Ascending aorta (tissue), 2 donors: ENCODE results near the gene AIFM2. TPM values are rescaled to one million over a fixed set of nuclear protein-coding genes. Genes with fewer than 3 reads are reported as not detected.

ENCODE experiments used
- DNase-seq, 2 donors: peaks; one replicate each; pipeline ENCODE4 v3.0.0-alpha.2; 2019; ENCODE audit warnings: low spot score in 2 of 2
- H3K27ac ChIP-seq, 2 donors: fragments of 200-600 bp; sonication (generic); one replicate each; pipeline ENCODE4 v1.5.1; 2016 to 2017; ENCODE audit warnings: mild to moderate bottlenecking in 1 of 2
- H3K27me3 ChIP-seq: fragments of 200-600 bp; sonication (generic); one replicate; pipeline ENCODE4 v1.5.1; 2017
- H3K36me3 ChIP-seq, 2 donors: fragments of 200-600 bp; sonication (generic); one replicate each; pipeline ENCODE4 v1.5.1; 2016
- H3K4me1 ChIP-seq, 2 donors: fragments of 200-600 bp; sonication (generic); one replicate each; pipeline ENCODE4 v1.5.1; 2016 to 2017; ENCODE audit warnings: mild to moderate bottlenecking in 1 of 2
- H3K4me3 ChIP-seq, 2 donors: fragments of 200-600 bp; sonication (generic); one replicate each; pipeline ENCODE4 v1.5.1; 2016 to 2017; ENCODE audit warnings: mild to moderate bottlenecking in 1 of 2
- H3K9me3 ChIP-seq, 2 donors: fragments of 200-600 bp; sonication (generic); one replicate each; pipeline ENCODE4 v1.5.1; 2016
- intact Hi-C: fragments of 100-400 bp; cut with DNase I; formaldehyde crosslinking; loops from one replicate; pipeline ENCODE4 v1.15.1; 2023
- total RNA-seq: library from RNA; depleted of rRNA; stranded (reverse); fragments of >200 nt; gene quantifications from one replicate; pipeline ENCODE4 v1.1.0, GENCODE V29; 2016
- TF ChIP-seq, protein P1 (sequence below), 3 experiments: fragments of 200-600 bp in 2 of 3; fragments of 450-650 bp in 1 of 3; sonication (generic) in 2 of 3; IDR thresholded peaks; one replicate each; pipeline ENCODE4 v1.5.1; 2016 to 2019; ENCODE audit warnings: antibody characterized with exemption in 3 of 3, mild to moderate bottlenecking in 1 of 3, moderate library complexity in 1 of 3

The AIFM2 gene
- total RNA-seq, 1 donor from 2014 or later: 2.9 TPM

DNA sequence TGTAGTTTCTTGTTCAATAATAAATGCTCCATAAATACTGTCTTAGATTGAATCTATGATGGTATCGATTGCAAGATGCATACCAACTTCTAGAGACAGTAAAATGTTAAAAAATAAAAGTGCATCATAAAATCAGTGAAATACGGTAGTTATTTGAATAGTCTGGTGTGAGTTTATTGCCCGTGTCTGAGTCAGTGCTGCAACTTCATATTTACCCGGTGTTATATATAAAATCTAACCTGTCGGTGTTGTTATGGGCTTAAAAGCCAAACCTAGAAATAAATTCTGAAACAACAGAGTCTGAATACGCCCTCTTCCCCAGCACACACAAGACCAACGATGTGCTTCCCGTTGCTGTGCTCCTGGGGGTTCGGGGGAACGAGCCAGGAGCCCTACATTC is 63.7 kb downstream of the AIFM2 start:
- Histone ChIP-seq H3K4me1 (no peaks in the 10 kb centered on the region), H3K27me3 (no peaks in the 10 kb centered on the region), H3K9me3 (no peaks in the 10 kb centered on the region), H3K27ac (no peak overlapping the region), H3K4me3 (no peak overlapping the region), H3K36me3 (no peaks in the 10 kb centered on the region)
- TF ChIP-seq, protein P1, sequence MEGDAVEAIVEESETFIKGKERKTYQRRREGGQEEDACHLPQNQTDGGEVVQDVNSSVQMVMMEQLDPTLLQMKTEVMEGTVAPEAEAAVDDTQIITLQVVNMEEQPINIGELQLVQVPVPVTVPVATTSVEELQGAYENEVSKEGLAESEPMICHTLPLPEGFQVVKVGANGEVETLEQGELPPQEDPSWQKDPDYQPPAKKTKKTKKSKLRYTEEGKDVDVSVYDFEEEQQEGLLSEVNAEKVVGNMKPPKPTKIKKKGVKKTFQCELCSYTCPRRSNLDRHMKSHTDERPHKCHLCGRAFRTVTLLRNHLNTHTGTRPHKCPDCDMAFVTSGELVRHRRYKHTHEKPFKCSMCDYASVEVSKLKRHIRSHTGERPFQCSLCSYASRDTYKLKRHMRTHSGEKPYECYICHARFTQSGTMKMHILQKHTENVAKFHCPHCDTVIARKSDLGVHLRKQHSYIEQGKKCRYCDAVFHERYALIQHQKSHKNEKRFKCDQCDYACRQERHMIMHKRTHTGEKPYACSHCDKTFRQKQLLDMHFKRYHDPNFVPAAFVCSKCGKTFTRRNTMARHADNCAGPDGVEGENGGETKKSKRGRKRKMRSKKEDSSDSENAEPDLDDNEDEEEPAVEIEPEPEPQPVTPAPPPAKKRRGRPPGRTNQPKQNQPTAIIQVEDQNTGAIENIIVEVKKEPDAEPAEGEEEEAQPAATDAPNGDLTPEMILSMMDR (IDR thresholded peaks at IDR 0.05): no peak
- DNase-seq: no peak
- intact Hi-C loops: no loop called here

GRCh38 chr10:70067586-70067985 is 65.0 kb downstream of the AIFM2 start:
- Histone ChIP-seq H3K36me3 (no peaks in the 10 kb centered on the region), H3K27ac (no peak overlapping the region), H3K27me3 (no peaks in the 10 kb centered on the region), H3K9me3 (no peaks in the 10 kb centered on the region), H3K4me3 (no peak overlapping the region), H3K4me1 (no peaks in the 10 kb centered on the region)
- DNase-seq: no peak
- TF ChIP-seq, protein P1 (IDR thresholded peaks at IDR 0.05): no peak
- intact Hi-C loops: no loop called here

- Histone ChIP-seq H3K4me3 (no peak overlapping the region), H3K27me3 (no peaks in the 10 kb centered on the region), H3K36me3 (no peaks in the 10 kb centered on the region), H3K9me3 (no peaks in the 10 kb centered on the region), H3K4me1 (no peaks in the 10 kb centered on the region), H3K27ac (no peak overlapping the region)
- intact Hi-C loops: no loop called here
- TF ChIP-seq, protein P1 (IDR thresholded peaks at IDR 0.05): no peak
- no peak for DNase-seq
Measured at GRCh38 chr10:70066190-70066589, 66.4 kb downstream of the AIFM2 start.

GRCh38 chr10:70064486-70064885 is 68.1 kb downstream of the AIFM2 start:
- no peaks in the 10 kb centered on the region for H3K27me3 ChIP-seq
- TF ChIP-seq, protein P1 (IDR thresholded peaks at IDR 0.05): no peak
- no peaks in the 10 kb centered on the region for H3K4me1 ChIP-seq
- H3K27ac ChIP-seq: no peak overlapping the region
- no peak for DNase-seq
- H3K9me3 ChIP-seq: no peaks in the 10 kb centered on the region
- intact Hi-C loops: no loop called here
- H3K4me3 ChIP-seq: no peak overlapping the region
- H3K36me3 ChIP-seq: no peaks in the 10 kb centered on the region

DNA sequence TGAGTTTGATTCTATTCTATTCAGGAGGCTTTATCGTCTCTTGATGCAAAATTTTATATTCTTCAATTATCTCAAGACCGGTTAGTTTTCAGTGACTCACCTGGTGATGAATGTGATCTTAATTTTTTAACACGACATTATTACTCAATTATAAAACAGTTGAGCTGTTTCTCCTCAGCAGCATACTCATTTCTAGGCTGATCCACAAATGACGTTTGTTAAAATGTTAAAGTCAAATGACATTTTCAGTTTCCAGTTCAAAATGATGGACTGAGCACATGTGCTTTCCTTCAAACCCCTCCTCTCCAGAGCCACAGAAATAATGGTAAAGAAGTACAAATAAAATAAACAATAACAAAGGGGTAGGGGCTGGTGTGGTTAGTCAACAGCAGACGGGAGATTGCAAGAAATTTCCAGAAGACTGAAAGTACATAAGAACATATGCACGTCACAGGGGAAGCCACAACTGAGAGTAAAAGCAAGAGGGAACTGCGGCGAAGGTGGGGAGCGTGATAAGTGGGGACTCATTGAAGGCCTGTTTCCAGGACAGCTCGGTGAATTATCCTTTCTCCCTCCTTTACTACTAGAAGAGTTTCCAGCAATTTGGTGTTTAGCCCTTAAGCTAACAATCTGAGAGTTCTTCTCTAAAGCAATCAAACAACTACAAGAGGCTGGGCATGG is 69.1 kb downstream of the AIFM2 start:
- TF ChIP-seq, protein P1 (IDR thresholded peaks at IDR 0.05): no peak
- no peak for DNase-seq
- H3K9me3 ChIP-seq: no peaks in the 10 kb centered on the region
- H3K36me3 ChIP-seq: no peaks in the 10 kb centered on the region
- H3K27ac ChIP-seq: no peak overlapping the region
- no peaks in the 10 kb centered on the region for H3K27me3 ChIP-seq
- H3K4me3 ChIP-seq: no peak overlapping the region
- intact Hi-C loops: no loop called here
- no peaks in the 10 kb centered on the region for H3K4me1 ChIP-seq

Other genes with a start within 250 kb of the AIFM2 start
- 8.2 TPM for gene MACROH2A2, start 80.0 kb downstream of the AIFM2 start, total RNA-seq
- gene TYSND1, start 13.9 kb upstream of the AIFM2 start, total RNA-seq: 12.3 TPM
- gene SAR1A, start 37.7 kb upstream of the AIFM2 start, total RNA-seq: 43.3 TPM
- gene PPA1, start 100.6 kb upstream of the AIFM2 start, total RNA-seq: 66.4 TPM
- not detected for gene NPFFR1, start 151.2 kb upstream of the AIFM2 start, total RNA-seq
- gene LRRC20, start 249.8 kb upstream of the AIFM2 start, total RNA-seq: 21.1 TPM